Mucosa of gallbladder (tissue), 1 donor: ENCODE measurements around the gene GAL. TPM values are rescaled to one million over a fixed set of nuclear protein-coding genes. Genes with fewer than 3 reads are reported as not detected.

Source experiments
- DNase-seq: peaks from one replicate; pipeline ENCODE4 v3.0.0-alpha.2; 2020; ENCODE audit warnings: low spot score
- total RNA-seq: library from RNA; stranded (reverse); gene quantifications from one replicate; pipeline ENCODE4 v1.2.1, GENCODE V29; 2021
- donor health status: DM: no; HTN: no; CAD: no.

GAL gene
- total RNA-seq, 1 donor from 2014 or later, result not detected

DNA sequence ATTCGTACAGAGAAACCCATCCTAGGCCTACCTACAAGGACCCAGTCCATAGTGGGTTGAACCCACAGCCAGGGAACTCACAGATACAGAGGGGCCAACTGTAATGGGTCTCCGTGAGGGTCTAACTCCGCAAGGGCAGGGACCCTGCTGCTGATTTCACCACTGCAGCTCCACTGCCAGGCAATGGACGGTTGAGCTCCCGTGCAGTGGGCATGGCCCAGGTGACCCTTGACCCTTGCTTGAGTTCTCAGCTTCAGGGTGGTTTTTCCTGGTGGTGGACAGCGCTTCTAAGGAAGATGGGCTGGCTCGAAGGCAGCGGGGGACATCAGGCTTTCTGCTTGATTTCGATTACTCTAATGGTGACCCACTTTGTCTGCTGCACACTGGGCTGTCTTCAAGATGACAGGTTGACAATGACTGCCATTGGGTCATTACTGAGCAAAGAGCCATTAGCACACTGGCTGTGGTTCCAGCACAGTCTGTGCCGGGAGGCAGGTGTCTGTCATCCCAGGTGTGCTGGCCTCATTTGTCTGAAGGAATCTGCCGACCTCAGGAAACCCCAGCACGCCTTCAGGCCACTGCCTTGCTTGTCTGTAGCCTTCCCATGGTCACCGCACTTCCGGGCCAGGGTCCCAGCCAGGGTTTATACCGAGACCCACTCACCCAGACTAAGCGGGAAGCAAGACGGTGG lies 3.7 kb upstream of the GAL start:
- DNase-seq, result no peak

DNA sequence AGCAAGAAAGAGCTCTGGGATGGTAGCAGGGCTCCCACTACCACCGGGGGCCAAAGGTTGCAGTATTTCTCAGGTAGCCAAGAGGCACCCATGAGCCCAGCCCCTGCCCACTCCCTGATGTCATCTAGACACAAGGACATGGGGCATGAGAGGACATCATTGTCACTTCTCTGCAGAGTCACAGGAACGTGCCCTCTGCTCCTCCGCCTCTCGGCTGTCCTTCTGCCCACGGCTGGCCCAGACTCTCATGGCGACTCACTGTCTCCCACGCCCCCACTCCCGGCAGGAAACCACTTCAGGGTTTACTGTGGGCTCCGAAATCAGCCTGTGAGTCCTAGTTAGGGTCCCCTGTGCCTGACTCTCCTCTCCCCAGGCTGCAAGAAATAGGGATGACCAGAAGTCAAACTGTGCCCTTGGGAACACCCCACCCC lies 1.8 kb upstream of the GAL start:
- DNase-seq, result no peak

DNA sequence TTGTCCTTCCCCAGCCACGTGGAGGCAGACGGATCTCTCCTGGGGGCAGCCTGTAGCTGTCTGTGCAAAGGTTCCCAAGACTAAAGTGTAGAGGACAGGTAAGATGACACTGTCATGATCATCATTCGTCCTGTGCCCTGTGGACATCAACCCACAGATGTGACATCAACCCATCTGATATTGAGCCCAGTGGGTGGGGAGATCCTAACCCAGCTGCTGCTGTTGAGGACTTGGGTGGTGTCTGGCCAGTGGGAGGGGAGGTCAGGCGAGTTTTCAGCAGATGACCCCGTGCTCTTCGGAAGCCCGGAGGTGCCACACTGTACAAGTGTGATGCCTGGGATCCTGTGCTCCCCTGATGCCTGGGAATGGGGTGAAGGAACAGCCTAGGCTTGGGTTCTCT lies 1.2 kb upstream of the GAL start:
- DNase-seq, result no peak

DNA sequence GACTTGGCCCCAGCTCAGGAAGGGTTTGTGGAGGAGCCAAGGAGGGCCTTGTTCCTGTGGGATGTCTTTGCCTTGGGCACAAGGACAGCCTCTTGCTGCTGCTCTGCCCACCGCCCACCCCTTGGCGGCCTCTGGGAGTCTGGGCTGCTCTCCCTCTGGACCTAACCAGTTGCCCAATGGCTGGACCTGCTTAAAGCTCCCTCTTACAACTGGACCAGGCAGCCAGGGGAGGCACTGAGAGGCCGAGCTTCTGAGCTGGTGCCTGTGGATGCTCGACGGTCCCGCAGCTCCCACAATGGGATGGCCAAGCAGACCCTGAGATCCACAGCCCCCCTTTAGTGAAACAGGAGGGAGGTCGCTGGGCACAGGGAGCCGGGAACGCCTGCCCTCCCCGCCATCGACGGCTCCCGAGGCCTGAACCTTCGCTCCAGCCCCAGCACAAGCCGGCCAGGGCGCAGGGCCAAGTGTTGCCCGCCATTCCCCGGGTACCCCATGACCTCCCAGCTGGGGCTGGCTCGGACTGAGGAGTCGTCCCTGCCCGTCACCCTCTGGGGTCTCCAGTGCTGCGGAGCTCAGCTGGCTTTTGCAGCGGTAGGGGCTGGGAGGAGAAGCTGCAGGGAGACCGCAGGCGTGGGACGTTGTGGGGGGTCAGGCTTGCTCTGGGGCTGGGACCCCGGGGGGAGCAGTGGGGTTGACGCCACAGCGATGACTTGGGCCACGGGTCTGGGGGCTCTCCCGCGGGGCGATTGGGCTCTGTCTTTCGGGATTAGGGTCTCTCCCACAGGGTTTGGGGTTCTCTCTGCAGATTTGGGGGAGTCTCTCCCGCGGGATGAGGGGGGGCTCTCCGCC lies 584 bp upstream of the GAL start:
- DNase-seq, result no peak

DNA sequence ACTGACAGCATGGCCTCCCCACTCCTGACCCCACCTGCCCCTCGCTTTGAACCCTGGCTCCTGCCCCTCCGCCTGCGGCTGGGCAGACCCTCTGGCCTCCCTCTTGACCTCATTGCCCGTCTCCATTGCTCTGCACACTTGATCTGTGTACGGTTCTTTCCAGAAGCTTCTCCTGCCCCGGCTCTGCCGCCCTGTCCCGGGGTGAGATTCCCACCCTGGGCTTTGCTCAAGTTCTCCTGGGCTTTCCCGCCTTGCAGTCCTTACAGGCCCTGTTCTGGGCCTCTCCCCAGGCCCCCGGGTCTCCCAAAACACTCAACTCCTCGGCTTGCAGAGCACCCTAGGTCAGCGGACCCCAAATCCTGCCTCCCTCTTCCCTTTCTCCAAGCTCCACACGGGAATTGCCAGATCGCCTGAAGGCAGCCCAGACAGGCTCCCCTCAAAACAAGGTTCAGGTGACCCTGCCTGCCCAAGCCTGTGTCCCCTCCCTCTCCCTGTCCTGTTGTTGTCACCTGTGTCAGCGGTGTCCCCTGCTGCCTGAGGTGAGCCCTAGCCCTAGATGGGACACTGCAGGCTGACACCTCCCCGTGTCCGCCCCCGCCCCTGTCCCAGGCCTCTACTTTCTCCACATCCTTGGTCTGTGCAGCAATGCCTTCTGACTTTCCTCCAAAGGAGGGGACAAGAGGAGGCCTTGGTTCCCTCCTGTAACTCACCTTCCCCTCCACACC lies 1.5 kb downstream of the GAL start:
- no peak for DNase-seq

DNA sequence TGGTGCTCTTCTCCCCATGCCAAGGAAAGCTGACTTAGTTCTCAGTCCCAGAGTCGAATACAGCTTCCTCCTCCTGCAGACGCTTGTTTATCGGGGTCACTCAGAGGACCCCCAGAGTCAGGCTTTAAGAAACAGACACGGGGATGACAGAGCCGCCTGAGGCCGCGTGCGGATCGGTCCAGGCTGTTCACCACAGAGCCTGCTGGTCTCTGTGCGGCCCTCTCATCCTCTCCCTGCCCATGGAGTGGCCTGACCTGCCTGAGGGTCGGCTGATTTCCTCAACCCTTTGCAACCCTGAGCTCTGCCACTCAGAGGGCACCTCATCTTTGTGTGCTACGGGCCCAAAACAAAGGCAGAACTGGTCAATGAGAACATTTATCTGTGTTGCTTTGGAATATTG lies 2.1 kb downstream of the GAL start:
- DNase-seq, result no peak

DNA sequence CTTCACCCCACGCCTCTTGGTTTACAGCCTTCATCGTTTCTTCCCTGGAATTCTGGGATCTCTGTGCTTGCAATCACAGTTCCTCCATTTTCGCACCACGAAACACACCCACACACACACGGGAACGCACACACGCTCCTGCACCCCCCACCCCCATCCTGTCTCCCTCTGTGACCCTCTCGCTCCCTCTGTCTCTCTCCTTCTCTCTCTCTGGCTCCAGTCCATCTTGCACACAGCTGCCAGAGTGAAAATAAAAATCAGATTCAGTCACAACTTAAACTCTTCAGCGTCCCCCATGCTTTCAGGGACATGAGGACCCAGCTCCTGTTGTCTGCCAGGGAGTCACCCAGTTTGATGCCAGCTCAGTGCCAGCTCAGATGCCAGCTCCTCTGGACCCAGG lies 3.0 kb downstream of the GAL start:
- DNase-seq, result no peak

DNA sequence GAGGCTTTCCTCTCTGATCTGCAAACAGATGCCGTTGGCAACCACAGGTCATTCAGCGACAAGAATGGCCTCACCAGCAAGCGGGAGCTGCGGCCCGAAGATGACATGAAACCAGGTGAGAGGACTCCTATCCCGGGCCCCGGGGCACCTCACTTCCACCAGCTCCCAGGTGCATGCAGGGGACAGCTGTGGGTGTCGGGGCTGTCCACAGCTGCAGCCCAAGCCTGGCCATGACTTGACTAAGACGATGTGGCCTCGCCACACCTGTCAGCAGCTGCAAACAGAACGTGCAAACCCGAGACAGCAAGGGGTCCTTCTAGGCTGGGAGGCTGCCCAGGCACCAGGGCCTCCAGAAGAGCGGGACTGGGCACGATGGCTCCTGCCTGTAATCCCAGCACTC lies 3.6 kb downstream of the GAL start:
- DNase-seq, result no peak

DNA sequence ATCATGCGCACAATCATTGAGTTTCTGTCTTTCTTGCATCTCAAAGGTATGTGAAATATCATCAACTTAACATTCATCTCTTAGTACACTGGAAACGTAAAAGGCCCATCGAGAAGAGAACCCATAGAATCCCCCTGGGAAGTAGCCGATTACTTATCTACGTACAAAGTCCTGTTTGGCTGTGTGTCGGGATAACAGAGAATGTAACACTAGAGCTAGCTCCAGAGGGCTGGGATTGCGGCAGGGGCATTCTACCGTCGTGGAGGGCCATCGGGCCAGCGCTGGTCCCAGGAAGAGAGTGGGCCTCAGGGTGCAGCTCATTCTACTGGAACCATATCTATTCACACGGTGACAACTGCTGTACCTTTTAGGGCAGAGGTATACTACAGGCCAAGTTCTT lies 4.5 kb downstream of the GAL start:
- no peak for DNase-seq

DNA sequence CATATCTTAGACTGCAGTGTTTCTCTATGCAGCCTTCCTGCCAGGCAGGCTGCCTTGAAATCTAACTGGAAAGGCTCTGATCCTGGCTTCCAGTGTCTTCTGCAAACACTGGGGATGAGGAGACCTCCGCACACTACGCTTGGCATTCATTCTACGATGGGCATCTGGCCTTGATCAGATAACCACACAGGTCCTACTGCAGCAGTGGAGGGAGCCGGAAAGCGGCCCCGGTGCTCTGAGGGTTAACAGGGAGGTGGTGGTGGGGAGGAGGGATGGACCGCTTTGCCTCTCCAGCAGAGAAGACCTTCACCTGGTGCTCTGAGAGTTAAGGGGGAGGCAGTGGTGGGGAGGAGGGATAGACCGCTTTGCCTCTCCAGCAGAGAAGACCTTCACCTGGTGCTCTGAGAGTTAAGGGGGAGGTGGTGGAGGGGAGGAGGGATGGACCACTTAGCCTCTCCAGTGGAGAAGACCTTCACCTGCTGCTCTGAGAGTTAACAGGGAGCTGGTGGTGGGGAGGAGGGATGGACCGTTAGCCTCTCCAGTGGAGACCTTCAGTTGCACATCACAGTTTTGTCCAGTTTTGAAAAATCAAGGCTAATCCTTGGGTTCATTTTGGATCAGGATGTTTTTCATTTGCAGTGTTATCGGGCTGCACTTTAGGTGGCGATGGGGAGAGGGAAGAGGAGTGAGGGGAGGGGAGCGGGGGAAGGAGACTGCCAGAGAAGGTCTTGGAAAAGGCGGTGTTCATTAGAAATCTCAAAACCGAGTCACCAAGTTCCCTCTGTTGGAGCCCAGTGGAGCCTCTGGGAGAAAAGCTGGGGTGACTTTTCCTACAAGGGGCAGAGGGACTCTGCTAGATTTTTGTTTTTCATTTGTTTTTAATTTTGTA lies 5.6 kb downstream of the GAL start:
- no peak for DNase-seq

DNA sequence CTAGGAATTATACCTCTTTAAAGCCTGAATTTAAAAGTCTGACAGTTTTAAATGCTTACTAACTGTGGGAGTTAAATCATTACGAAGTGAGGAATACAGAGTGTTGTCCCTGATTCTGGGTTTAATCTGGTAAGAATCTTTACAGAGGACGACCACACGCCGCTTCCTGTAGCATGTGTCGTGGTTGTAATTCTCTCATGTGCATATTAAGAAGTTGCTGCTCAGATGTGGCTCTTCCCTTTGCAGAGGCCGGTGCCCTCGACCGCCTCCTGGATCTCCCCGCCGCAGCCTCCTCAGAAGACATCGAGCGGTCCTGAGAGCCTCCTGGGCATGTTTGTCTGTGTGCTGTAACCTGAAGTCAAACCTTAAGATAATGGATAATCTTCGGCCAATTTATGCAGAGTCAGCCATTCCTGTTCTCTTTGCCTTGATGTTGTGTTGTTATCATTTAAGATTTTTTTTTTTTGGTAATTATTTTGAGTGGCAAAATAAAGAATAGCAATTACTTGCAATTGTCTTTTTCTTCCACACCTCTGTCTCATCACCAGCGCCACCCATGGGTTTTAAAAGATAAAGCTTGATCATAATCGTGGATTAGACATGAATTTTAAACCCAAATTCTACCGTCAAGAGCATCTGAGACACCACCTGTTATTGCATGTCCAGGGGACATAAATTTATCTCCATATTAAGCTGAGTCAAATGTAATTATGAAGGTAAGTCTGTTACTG lies 6.5 kb downstream of the GAL start:
- DNase-seq, result no peak

DNA sequence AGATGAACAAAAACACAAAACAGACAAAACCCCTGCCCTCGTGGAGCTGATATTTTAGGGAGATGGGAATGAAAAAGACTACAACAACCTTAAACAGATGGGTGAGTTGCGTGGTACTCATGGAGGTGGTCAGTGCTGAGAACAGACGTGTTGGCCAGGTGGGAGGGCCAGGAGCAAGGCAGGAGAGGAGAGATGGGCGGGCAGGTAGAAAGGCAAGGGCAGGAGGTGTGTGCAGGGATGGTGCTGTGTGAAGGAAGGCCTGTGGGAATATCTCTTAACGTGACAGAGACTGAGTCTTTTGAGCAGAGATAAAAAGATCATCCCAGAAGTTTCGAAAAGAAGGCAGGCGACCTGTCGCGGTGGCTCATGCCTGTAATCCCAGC lies 7.0 kb downstream of the GAL start:
- DNase-seq, result no peak

DNA sequence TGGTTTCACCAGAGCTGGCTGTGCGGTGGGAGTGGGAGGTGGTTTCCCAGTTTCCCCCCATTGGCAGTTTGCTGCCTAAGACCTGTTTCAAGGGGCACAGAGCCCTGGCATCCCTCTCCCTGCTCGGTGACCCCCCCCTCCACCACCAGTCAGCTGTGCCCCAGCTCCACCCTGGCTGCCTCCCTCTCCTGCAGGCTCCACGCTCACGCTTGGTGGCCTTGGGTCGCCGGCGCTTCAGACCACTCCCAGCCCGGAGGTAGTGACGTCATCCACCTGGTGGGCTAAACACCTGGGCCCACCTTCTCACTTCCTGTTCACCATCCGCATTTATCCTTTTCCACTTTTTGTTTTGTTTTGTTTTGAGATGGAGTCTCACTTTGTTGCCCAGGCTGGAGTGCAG lies 7.8 kb downstream of the GAL start:
- DNase-seq, result no peak

DNA sequence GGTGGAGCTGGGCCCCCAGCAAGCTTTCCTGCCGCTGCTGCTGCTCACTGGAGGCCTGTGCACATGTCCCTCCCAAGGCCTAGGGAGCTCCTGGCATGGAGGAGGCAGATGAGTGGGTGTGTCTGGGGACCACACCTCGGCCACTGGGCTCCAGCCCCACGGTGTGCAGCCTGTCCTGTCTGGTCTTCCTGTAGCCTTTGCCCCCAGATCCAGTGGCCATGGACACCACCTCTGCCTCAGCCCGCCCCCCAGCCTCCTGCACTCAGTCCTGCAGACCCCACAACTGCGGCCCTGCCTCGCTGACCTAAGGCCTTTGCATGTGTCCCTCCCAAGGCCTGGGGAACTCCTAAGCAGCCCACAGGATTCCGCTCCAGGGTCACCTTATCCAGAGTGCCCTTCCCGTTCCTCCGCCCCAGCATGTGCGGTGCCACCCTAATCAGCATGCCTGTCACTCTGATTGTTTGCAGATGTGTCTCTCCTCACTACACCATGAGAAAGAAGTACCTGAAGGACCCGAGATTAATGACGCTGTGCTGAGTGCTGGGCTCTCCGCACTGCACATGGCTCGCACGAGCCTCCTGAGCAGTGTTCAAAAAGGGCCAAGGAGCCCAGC lies 8.6 kb downstream of the GAL start:
- DNase-seq, result no peak

DNA sequence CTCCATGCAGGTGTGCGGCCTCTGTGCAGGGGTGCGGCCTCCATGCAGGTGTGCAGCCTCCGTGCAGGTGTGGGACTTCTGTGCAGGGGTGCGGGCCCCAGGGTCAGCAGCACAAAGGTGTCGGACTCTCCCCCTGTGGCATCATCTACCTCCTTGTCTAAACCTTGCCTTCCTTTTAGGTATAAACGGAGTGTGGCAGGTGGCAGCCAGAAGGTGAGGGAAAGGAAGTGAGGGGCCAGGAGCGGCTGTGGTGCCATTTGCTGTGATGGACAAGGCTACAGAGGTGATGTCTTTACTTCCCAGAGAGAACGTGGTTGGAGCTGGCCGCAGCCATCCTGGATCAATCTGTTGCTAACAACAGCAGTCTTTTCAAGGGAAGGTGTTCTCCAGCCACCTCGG lies 9.1 kb downstream of the GAL start:
- no peak for DNase-seq

DNA sequence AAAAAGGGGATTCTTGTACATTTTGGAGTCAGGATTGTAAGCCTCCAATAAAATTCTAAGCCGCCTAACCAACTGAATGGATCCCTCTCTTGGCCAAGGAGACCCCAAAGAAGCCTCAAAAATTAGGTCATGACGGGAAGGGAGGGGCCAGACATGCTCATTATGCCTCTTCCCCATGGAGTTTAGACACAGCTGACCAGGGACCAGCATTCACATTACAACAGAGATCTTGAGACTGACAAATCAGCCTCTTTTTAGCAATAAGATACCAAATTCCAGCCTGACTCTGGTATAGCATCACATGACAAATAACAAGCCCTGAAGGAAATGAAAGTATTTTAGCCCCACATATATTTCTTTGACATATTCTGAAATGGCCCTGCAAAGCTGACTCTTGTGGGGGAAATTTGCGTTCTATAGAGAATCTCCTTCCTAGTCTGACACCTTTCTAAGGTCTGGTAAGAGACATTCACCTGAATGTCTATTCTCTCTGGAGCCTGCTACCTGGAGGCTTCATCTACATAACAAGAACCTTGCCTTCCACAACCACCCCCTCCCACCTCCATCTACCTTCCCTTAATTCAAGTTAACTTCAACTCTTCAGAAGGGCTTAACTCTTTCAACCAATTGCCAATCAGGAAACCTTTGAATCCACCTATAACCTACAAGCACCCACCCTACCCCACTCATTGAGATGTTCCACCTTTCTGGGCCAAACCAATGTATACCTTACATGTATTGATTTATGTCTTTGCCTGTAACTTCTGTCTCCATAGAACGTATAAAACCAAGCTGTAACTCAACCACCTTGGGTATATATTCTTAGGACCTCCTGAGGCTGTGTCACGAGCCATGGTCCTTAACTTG lies 10.3 kb downstream of the GAL start:
- DNase-seq, result no peak

DNA sequence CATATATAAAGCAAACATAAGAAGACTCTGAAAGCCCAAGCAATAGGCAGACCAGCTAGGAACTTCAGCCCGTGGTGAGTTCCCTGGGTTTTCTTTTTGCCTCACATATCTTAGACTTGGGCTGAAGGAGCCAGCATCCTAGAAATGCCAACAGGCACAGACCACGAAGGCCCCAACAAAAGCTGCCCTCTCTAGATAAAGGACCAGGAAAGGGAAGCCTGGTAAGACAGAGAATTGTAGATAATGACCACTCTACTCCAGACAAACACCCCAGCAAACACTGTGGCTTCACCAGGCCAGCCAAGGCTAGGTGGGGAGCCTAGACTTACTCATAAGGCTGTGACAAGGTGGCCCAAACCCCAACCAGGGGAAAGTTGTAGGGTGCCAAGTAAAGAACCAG lies 11.2 kb downstream of the GAL start:
- no peak for DNase-seq

DNA sequence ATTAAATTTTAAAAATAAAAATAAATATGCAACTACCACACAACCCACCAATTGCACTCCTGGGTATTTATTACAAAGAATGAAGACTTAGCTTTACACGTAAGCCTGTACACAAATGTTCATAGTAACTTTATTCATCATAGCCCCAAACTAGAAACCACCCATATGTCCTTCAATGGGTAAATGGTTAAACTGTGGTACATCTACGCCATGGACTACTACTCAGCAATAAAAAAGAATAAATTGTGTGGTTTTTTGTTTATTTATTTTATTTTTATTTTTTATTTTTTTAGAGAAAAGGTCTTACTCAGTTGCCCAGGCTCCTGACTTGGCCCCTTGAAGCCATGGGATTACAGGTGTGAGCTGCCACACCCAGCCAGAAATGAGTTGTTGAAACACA lies 14.6 kb downstream of the GAL start:
- DNase-seq, result no peak

DNA sequence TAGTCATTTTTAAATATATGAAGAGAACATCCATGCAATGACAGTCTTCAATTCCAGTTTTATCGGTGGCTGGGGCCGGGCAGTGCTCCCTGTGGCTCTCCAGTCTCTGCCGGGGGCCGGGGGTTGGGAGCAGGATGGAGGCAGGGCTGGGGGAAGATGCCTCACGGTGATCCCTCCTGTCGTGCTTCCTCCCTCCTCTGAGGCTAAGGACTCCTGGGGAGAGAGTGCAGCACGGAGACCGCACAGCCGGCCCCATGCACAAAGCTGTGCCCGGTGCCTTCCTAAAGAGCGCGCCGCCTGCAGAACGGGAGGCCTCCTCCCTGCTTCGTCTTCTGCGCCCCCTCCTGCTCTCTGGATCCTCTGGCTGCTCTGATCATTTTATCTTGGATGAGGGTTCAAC lies 20.5 kb downstream of the GAL start:
- DNase-seq, result no peak

DNA sequence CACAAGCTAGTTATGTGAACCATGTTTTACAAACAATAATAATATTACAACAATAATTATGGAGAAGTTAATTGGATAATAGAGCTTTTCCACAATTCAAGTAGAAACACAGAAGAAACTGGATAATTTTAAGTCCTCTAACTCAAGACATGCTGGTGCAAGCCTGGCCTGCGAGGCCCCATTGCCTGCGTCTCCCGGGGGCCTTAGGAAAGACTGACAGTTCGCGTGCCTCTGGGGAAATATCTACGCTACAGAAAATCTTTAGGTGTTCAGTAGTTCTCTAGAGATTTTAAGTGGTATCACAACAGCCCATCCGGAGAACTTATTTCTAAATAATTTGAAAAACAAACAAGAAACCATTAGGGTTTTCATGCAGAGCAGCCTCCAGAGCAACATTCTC lies 23.2 kb downstream of the GAL start:
- DNase-seq, result no peak
